ENCODE measurements around the gene CLDN11.

Gene CLDN11

GRCh38 chr3:170418422-170419398, at the start of gene CLDN11:
CLDN11 (plus strand) TSS chr3:170418868; CDS start chr3:170419067, 199 bp downstream.
- no peak for DNase-seq

GRCh38 chr3:170368921-170369320, 49.7 kb upstream of the CLDN11 start:
- no peak for DNase-seq

- no peak for DNase-seq
Measured at GRCh38 chr3:170372190-170372879, 46.3 kb upstream of the CLDN11 start.

GRCh38 chr3:170383567-170383966, 35.1 kb upstream of the CLDN11 start:
- DNase-seq: no peak

- no peak for DNase-seq
Measured at GRCh38 chr3:170386468-170386867, 32.2 kb upstream of the CLDN11 start.

GRCh38 chr3:170387950-170388349, 30.7 kb upstream of the CLDN11 start:
- no peak for DNase-seq

- no peak for DNase-seq
Measured at GRCh38 chr3:170391108-170391507, 27.6 kb upstream of the CLDN11 start.

GRCh38 chr3:170397685-170398084, 21.0 kb upstream of the CLDN11 start:
- DNase-seq: no peak

GRCh38 chr3:170405101-170405500, 13.6 kb upstream of the CLDN11 start:
- no peak for DNase-seq

- DNase-seq: no peak
Measured at GRCh38 chr3:170410428-170411029, 8.1 kb upstream of the CLDN11 start.

- DNase-seq: no peak
Measured at GRCh38 chr3:170413291-170413690, 5.4 kb upstream of the CLDN11 start.

GRCh38 chr3:170414202-170414663, 4.4 kb upstream of the CLDN11 start:
- DNase-seq: peak; percentile 28 to 53

GRCh38 chr3:170417090-170417489, 1.6 kb upstream of the CLDN11 start:
- DNase-seq: no peak

GRCh38 chr3:170419557-170420087, 954 bp downstream of the CLDN11 start:
- no peak for DNase-seq

GRCh38 chr3:170420307-170420821, 1.7 kb downstream of the CLDN11 start:
- DNase-seq: no peak

- DNase-seq: no peak
Measured at GRCh38 chr3:170421111-170421641, 2.5 kb downstream of the CLDN11 start.

GRCh38 chr3:170421758-170422157, 3.1 kb downstream of the CLDN11 start:
- no peak for DNase-seq

GRCh38 chr3:170423001-170423615, 4.4 kb downstream of the CLDN11 start:
- no peak for DNase-seq

- no peak for DNase-seq
Measured at GRCh38 chr3:170424879-170425278, 6.2 kb downstream of the CLDN11 start.

- DNase-seq: no peak
Measured at GRCh38 chr3:170425491-170426239, 7.0 kb downstream of the CLDN11 start.

GRCh38 chr3:170426240-170426797, 7.7 kb downstream of the CLDN11 start:
- no peak for DNase-seq
